ENCODE data around the gene CTNNBL1. TPM values are rescaled to one million over a fixed set of nuclear protein-coding genes. Genes with fewer than 3 reads are reported as not detected.

CTNNBL1 gene
- total RNA-seq, 1 experiment from 2014 or later: 64.4 TPM

DNA sequence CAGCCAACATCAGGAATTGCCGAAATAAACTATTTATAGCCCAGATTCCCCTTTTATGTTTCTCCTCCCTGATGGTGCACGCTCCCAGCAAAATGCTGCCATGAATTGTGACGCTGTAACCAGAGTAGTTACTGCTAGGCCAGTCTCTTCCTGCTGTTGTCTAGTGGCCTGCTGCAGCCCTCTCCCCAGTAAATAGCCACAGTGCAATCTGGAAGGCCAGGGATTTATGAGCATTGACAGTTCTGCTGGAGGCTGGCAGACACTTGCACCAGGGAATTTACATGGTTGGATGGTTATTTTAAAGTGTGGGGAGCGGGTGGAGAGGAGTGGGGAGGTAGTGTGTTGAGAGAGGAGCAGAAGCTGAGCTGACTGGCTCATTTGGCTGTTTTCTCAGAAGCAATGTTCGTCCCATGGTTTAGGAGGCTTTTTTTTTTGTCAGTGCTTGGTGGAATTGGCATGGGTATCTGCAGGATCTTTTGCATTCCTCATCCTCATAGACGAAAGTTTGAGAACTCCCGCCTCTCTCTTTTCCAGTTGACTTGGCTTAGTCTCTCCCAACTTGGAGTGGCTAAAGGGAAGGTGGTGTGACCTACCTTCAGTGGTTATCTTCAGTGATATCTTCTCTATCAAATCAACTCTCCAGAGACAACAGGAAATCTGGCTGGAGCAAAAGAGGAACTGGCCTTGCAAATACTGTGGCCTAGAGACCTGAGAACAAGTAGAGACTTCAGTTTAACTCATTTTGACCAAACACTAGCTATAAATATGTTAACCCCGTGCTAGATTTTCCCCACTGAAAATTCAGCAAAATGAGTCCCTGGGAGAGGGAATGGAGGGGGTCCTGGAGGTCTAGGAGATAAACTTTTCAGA lies 109.8 kb downstream of the CTNNBL1 start:
- Mint-ChIP-seq H3K4me3 (no peak overlapping the region), H3K4me1 (peaks cover 12% of the 10 kb centered on the region), H3K27me3 (ENCODE audit: low read depth) (no peaks in the 10 kb centered on the region), H3K27ac (no peak overlapping the region), H3K36me3 (peaks cover 3% of the 10 kb centered on the region), H3K9me3 (no peaks in the 10 kb centered on the region)
- ChIA-PET POLR2A (interaction anchor here (0.9 kb wide), 1 partner anchor 9 kb away, joined by 3 read pairs; no protein-coding TSS in a partner anchor), CTCF (no interaction called here)
- TF ChIP-seq, protein P1, sequence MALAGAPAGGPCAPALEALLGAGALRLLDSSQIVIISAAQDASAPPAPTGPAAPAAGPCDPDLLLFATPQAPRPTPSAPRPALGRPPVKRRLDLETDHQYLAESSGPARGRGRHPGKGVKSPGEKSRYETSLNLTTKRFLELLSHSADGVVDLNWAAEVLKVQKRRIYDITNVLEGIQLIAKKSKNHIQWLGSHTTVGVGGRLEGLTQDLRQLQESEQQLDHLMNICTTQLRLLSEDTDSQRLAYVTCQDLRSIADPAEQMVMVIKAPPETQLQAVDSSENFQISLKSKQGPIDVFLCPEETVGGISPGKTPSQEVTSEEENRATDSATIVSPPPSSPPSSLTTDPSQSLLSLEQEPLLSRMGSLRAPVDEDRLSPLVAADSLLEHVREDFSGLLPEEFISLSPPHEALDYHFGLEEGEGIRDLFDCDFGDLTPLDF (CRISPR knock-in tag; IDR thresholded peaks at IDR 0.05): no peak
- no peak for TF ChIP-seq TEAD4 (CRISPR knock-in tag; IDR thresholded peaks at IDR 0.05)
- TF ChIP-seq CREB1 (CRISPR knock-in tag; IDR thresholded peaks at IDR 0.05): no peak
- TF ChIP-seq, protein P2, sequence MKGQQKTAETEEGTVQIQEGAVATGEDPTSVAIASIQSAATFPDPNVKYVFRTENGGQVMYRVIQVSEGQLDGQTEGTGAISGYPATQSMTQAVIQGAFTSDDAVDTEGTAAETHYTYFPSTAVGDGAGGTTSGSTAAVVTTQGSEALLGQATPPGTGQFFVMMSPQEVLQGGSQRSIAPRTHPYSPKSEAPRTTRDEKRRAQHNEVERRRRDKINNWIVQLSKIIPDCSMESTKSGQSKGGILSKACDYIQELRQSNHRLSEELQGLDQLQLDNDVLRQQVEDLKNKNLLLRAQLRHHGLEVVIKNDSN (CRISPR knock-in tag; IDR thresholded peaks at IDR 0.05): no peak
- TF ChIP-seq, protein P3, sequence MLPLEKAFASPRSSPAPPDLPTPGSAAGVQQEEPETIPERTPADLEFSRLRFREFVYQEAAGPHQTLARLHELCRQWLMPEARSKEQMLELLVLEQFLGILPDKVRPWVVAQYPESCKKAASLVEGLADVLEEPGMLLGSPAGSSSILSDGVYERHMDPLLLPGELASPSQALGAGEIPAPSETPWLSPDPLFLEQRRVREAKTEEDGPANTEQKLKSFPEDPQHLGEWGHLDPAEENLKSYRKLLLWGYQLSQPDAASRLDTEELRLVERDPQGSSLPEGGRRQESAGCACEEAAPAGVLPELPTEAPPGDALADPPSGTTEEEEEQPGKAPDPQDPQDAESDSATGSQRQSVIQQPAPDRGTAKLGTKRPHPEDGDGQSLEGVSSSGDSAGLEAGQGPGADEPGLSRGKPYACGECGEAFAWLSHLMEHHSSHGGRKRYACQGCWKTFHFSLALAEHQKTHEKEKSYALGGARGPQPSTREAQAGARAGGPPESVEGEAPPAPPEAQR (CRISPR knock-in tag; IDR thresholded peaks at IDR 0.05): no peak
- no peak for TF ChIP-seq ZBTB21 (CRISPR knock-in tag; IDR thresholded peaks at IDR 0.05; ENCODE audit: borderline replicate concordance)
- TF ChIP-seq SP1 (CRISPR knock-in tag; conservative IDR thresholded peaks at IDR 0.05): no peak
- TF ChIP-seq OVOL2 (CRISPR knock-in tag; IDR thresholded peaks at IDR 0.05; ENCODE audit: borderline replicate concordance): no peak
- no peak for TF ChIP-seq KAT7 (CRISPR knock-in tag; IDR thresholded peaks at IDR 0.05; ENCODE audit: borderline replicate concordance)
- TF ChIP-seq EMX1 (CRISPR knock-in tag; IDR thresholded peaks at IDR 0.05): no peak
- TF ChIP-seq, protein P4, sequence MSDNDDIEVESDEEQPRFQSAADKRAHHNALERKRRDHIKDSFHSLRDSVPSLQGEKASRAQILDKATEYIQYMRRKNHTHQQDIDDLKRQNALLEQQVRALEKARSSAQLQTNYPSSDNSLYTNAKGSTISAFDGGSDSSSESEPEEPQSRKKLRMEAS (CRISPR knock-in tag; IDR thresholded peaks at IDR 0.05): no peak
- DNase-seq (ENCODE audit: low spot score) (no peak), ATAC-seq (no peak)

DNA sequence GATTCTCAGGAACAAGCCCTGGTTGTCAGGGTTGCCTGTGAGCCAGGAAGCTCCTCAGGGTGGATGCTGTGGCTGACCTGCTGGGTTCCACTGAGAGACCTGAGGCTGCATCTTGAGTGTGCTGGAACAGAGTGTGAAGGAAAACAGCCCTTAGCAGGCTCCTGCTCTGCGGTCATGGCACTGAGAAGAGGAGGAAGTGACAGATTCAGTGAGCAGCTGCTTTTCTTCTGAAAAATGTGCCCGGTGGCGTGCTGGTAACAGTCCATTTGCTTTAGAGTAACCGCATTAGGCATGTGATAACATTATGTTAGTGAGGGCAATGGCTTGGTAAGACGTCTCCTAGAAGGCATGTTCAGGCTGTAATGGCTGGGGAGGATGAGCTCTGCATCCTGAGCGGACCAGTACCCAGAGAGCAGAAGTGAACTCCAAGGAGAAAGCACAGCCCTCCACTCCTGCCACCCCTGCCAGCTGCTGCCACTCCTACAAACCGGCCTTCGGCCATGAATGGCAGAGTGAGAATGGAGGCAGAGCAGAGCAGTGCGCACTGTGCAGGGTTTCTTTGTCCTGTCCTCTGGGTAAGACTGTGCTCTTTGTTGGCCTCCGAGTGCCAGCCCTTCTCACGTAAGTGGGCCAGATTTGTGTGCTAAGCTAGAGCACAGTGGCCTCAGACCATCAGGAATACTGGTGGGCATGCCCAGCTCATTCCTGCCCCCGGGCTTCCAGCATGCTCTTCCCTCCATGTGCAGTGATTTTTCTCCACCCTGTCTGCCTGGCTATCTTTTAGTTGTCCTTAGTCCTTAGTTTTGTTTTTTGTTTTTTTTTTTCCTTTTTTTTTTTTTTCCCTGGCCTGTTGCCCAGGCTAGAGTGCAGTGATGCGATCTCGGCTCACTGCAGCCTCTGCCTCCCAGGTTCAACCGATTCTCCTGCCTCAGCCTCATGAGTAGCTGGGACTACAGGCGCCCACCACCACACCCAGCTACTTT lies 111.0 kb downstream of the CTNNBL1 start:
- peaks cover 12% of the 10 kb centered on the region for H3K4me1 Mint-ChIP-seq
- DNase-seq (ENCODE audit: low spot score): no peak
- no peak overlapping the region for H3K4me3 Mint-ChIP-seq
- ChIA-PET CTCF (no interaction called here), POLR2A (interaction anchor here (0.9 kb wide), 1 partner anchor 10 kb away, joined by 3 read pairs; no protein-coding TSS in a partner anchor)
- no peak overlapping the region for H3K27ac Mint-ChIP-seq
- peaks cover under 1% of the 10 kb centered on the region for H3K9me3 Mint-ChIP-seq
- no peak for ATAC-seq
- no peak for TF ChIP-seq CREM (CRISPR knock-in tag; IDR thresholded peaks at IDR 0.05)
- TF ChIP-seq, protein P5, sequence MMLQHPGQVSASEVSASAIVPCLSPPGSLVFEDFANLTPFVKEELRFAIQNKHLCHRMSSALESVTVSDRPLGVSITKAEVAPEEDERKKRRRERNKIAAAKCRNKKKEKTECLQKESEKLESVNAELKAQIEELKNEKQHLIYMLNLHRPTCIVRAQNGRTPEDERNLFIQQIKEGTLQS (CRISPR knock-in tag; conservative IDR thresholded peaks at IDR 0.05): no peak
- no peaks in the 10 kb centered on the region for H3K27me3 Mint-ChIP-seq (ENCODE audit: low read depth)
- H3K36me3 Mint-ChIP-seq: peaks cover 4% of the 10 kb centered on the region

DNA sequence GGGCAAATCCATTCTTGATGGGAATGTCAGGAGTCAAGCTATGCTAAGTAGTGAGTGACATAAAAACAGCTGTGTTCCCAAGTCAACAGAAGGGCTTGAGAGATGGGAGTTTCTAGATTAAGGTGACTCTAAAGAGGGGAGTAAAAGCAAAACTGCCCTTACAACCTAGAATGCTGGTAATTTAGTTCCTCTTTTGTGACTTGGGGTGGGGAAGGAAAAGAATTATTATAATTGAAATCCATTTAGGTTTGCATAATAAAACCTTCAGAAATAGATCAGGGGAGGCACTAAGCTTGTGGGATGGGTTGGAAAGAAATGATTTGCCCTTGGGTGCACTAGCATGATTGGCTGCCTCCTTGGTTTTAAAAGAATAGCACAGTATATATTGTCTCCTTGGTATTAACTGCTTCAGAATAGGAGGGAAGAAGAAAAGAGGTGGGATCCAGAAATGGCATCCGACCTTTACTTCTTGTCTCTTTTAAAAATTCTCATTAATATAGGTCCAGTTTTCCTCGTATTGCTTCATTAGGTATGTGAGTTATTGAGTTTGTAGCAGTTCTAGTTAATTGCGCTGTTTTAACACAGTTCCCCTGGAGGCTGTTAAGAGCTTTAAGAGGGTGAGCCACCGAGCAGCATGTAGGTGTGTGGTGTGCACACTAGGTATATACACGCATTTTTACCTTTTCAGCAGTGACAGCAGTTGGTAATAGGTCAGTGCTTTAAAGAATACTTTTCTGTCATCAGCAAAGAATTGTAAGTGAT lies 113.8 kb downstream of the CTNNBL1 start:
- TF ChIP-seq FOXP1 (CRISPR knock-in tag; IDR thresholded peaks at IDR 0.05; ENCODE audit: borderline replicate concordance): no peak
- no peak for TF ChIP-seq NR1H2 (CRISPR knock-in tag; IDR thresholded peaks at IDR 0.05)
- no peak overlapping the region for H3K27ac Mint-ChIP-seq
- ChIA-PET CTCF (interaction anchor here (0.6 to 1.7 kb wide), 4 partner anchors 14 to 244 kb away, joined by 3 to 4 read pairs (median 4); no protein-coding TSS in a partner anchor), POLR2A (no interaction called here)
- peaks cover 7% of the 10 kb centered on the region for H3K36me3 Mint-ChIP-seq
- H3K27me3 Mint-ChIP-seq (ENCODE audit: low read depth): no peaks in the 10 kb centered on the region
- no peak overlapping the region for H3K4me3 Mint-ChIP-seq
- peaks cover 4% of the 10 kb centered on the region for H3K9me3 Mint-ChIP-seq
- ATAC-seq: no peak
- DNase-seq (ENCODE audit: low spot score): no peak
- peaks cover 12% of the 10 kb centered on the region for H3K4me1 Mint-ChIP-seq
